Measurements from ENCODE around the gene KCTD14. TPM values are rescaled to one million over a fixed set of nuclear protein-coding genes. Genes with fewer than 3 reads are reported as not detected.

The KCTD14 gene
- total and polyA plus RNA-seq, 9 of the 15 experiments (the other 6 are each of a cell fraction or from before 2014, with no cell fraction given): 0.04 to 0.30 (median 0.11) TPM; not detected in 2

DNA sequence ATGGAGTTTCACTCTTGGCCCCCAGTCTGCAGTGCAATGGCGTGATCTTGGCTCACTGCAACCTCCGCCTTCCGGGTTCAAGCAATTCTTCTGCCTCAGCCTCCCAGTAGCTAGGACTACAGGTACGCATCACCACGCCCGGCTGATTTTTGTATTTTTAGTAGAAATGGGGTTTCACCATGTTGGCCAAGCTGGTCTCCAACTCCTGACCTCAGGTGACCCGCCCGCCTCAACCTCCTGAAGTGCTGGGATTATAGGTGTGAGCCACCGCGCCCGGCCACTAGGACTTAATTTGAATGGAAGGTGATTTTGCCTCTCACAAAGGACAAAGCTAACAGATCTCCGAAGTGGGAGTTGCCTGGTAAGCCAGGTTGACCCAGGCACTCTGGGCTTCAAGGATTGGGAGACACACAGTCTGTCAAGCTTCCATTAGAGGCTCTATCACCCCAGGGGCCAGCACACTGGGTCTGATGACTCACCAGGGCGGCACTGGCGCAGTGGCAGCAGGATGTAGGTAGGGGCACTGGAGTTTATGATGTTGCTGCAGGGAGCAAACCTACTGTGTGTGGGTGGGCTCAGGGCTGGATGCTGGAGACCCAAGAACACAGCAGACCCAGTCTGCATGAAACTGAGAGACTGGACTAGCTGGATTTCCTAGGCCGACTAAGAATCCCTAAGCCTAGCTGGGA, 17.8 kb upstream of the KCTD14 start (continued):
- TF ChIP-seq, protein P1, sequence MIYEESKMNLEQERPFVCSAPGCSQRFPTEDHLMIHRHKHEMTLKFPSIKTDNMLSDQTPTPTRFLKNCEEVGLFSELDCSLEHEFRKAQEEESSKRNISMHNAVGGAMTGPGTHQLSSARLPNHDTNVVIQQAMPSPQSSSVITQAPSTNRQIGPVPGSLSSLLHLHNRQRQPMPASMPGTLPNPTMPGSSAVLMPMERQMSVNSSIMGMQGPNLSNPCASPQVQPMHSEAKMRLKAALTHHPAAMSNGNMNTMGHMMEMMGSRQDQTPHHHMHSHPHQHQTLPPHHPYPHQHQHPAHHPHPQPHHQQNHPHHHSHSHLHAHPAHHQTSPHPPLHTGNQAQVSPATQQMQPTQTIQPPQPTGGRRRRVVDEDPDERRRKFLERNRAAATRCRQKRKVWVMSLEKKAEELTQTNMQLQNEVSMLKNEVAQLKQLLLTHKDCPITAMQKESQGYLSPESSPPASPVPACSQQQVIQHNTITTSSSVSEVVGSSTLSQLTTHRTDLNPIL (CRISPR knock-in tag; IDR thresholded peaks at IDR 0.05): no peak
- TF ChIP-seq PYGO2 (tag; IDR thresholded peaks at IDR 0.05) (no peak), FOXJ3 (CRISPR knock-in tag; IDR thresholded peaks at IDR 0.05) (no peak), SMARCE1 (IDR thresholded peaks at IDR 0.05) (peak; percentile 38; the same call in 1 of the 2 replicates), RBM22 (IDR thresholded peaks at IDR 0.05; ENCODE audit: low read depth, low read length, poor library complexity, severe bottlenecking) (no peak), CBX5 (IDR thresholded peaks at IDR 0.05; ENCODE audit: borderline replicate concordance, low read depth) (no peak), BMI1 (IDR thresholded peaks at IDR 0.05; ENCODE audit: low read length) (no peak), NR4A1 (CRISPR knock-in tag; IDR thresholded peaks at IDR 0.05) (no peak), NR4A1 (tag; IDR thresholded peaks at IDR 0.05) (peak; percentile 54; the same call in 1 of the 2 replicates), SRF (CRISPR knock-in tag; IDR thresholded peaks at IDR 0.05) (no peak), FOXP1 (CRISPR knock-in tag; IDR thresholded peaks at IDR 0.05) (no peak), RB1 (IDR thresholded peaks at IDR 0.05; ENCODE audit: low read depth) (no peak), LCOR (CRISPR knock-in tag; IDR thresholded peaks at IDR 0.05) (no peak), PURB (CRISPR knock-in tag; IDR thresholded peaks at IDR 0.05; ENCODE audit: low read depth) (no peak), PHF20 (IDR thresholded peaks at IDR 0.05; ENCODE audit: partially characterized antibody) (no peak), TAL1 (IDR thresholded peaks at IDR 0.05) (no peak), ZNF41 (CRISPR knock-in tag; conservative IDR thresholded peaks at IDR 0.05) (no peak), JUN (IDR thresholded peaks at IDR 0.05; ENCODE audit: borderline replicate concordance, low read depth, low read length) (peak; percentile 64; the same call in 1 of the 2 replicates), JUN (CRISPR knock-in tag; IDR thresholded peaks at IDR 0.05; ENCODE audit: borderline replicate concordance) (no peak)
- TF ChIP-seq, protein P2, sequence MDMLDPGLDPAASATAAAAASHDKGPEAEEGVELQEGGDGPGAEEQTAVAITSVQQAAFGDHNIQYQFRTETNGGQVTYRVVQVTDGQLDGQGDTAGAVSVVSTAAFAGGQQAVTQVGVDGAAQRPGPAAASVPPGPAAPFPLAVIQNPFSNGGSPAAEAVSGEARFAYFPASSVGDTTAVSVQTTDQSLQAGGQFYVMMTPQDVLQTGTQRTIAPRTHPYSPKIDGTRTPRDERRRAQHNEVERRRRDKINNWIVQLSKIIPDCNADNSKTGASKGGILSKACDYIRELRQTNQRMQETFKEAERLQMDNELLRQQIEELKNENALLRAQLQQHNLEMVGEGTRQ (CRISPR knock-in tag; IDR thresholded peaks at IDR 0.05): no peak
- TF ChIP-seq, protein P3, sequence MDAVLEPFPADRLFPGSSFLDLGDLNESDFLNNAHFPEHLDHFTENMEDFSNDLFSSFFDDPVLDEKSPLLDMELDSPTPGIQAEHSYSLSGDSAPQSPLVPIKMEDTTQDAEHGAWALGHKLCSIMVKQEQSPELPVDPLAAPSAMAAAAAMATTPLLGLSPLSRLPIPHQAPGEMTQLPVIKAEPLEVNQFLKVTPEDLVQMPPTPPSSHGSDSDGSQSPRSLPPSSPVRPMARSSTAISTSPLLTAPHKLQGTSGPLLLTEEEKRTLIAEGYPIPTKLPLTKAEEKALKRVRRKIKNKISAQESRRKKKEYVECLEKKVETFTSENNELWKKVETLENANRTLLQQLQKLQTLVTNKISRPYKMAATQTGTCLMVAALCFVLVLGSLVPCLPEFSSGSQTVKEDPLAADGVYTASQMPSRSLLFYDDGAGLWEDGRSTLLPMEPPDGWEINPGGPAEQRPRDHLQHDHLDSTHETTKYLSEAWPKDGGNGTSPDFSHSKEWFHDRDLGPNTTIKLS (IDR thresholded peaks at IDR 0.05; ENCODE audit: borderline replicate concordance, low read depth): no peak
- TF ChIP-seq, protein P4, sequence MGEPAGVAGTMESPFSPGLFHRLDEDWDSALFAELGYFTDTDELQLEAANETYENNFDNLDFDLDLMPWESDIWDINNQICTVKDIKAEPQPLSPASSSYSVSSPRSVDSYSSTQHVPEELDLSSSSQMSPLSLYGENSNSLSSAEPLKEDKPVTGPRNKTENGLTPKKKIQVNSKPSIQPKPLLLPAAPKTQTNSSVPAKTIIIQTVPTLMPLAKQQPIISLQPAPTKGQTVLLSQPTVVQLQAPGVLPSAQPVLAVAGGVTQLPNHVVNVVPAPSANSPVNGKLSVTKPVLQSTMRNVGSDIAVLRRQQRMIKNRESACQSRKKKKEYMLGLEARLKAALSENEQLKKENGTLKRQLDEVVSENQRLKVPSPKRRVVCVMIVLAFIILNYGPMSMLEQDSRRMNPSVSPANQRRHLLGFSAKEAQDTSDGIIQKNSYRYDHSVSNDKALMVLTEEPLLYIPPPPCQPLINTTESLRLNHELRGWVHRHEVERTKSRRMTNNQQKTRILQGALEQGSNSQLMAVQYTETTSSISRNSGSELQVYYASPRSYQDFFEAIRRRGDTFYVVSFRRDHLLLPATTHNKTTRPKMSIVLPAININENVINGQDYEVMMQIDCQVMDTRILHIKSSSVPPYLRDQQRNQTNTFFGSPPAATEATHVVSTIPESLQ (CRISPR knock-in tag; IDR thresholded peaks at IDR 0.05): no peak
- TF ChIP-seq, protein P5, sequence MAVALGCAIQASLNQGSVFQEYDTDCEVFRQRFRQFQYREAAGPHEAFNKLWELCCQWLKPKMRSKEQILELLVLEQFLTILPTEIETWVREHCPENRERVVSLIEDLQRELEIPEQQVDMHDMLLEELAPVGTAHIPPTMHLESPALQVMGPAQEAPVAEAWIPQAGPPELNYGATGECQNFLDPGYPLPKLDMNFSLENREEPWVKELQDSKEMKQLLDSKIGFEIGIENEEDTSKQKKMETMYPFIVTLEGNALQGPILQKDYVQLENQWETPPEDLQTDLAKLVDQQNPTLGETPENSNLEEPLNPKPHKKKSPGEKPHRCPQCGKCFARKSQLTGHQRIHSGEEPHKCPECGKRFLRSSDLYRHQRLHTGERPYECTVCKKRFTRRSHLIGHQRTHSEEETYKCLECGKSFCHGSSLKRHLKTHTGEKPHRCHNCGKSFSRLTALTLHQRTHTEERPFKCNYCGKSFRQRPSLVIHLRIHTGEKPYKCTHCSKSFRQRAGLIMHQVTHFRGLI (CRISPR knock-in tag; IDR thresholded peaks at IDR 0.05): no peak
